Measurements from ENCODE around the gene ANP32B. TPM values are rescaled to one million over a fixed set of nuclear protein-coding genes. Genes with fewer than 3 reads are reported as not detected.

The ANP32B gene
- total and polyA plus RNA-seq, 2 experiments from 2014 or later, result 13.1 to 114 TPM

DNA sequence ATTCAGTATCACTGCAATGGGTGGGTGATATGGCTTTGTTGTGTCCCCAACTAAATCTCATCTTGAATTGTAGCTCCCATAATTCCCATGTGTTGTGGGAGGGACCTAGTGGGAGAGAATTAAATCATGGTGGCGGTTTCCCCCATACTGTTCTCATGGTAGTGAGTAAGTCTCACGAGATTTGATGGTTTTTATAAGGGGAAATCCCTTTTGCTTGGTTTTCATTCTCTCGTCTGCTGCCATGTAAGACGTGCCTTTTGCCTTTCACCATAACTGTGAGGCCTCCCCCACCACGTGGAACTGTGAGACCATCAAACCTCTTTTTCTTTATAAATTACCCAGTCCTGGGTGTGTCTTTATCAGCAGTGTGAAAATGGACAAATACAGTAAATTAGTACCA is 63.9 kb downstream of the ANP32B start (continued):
- TF ChIP-seq, protein P1, sequence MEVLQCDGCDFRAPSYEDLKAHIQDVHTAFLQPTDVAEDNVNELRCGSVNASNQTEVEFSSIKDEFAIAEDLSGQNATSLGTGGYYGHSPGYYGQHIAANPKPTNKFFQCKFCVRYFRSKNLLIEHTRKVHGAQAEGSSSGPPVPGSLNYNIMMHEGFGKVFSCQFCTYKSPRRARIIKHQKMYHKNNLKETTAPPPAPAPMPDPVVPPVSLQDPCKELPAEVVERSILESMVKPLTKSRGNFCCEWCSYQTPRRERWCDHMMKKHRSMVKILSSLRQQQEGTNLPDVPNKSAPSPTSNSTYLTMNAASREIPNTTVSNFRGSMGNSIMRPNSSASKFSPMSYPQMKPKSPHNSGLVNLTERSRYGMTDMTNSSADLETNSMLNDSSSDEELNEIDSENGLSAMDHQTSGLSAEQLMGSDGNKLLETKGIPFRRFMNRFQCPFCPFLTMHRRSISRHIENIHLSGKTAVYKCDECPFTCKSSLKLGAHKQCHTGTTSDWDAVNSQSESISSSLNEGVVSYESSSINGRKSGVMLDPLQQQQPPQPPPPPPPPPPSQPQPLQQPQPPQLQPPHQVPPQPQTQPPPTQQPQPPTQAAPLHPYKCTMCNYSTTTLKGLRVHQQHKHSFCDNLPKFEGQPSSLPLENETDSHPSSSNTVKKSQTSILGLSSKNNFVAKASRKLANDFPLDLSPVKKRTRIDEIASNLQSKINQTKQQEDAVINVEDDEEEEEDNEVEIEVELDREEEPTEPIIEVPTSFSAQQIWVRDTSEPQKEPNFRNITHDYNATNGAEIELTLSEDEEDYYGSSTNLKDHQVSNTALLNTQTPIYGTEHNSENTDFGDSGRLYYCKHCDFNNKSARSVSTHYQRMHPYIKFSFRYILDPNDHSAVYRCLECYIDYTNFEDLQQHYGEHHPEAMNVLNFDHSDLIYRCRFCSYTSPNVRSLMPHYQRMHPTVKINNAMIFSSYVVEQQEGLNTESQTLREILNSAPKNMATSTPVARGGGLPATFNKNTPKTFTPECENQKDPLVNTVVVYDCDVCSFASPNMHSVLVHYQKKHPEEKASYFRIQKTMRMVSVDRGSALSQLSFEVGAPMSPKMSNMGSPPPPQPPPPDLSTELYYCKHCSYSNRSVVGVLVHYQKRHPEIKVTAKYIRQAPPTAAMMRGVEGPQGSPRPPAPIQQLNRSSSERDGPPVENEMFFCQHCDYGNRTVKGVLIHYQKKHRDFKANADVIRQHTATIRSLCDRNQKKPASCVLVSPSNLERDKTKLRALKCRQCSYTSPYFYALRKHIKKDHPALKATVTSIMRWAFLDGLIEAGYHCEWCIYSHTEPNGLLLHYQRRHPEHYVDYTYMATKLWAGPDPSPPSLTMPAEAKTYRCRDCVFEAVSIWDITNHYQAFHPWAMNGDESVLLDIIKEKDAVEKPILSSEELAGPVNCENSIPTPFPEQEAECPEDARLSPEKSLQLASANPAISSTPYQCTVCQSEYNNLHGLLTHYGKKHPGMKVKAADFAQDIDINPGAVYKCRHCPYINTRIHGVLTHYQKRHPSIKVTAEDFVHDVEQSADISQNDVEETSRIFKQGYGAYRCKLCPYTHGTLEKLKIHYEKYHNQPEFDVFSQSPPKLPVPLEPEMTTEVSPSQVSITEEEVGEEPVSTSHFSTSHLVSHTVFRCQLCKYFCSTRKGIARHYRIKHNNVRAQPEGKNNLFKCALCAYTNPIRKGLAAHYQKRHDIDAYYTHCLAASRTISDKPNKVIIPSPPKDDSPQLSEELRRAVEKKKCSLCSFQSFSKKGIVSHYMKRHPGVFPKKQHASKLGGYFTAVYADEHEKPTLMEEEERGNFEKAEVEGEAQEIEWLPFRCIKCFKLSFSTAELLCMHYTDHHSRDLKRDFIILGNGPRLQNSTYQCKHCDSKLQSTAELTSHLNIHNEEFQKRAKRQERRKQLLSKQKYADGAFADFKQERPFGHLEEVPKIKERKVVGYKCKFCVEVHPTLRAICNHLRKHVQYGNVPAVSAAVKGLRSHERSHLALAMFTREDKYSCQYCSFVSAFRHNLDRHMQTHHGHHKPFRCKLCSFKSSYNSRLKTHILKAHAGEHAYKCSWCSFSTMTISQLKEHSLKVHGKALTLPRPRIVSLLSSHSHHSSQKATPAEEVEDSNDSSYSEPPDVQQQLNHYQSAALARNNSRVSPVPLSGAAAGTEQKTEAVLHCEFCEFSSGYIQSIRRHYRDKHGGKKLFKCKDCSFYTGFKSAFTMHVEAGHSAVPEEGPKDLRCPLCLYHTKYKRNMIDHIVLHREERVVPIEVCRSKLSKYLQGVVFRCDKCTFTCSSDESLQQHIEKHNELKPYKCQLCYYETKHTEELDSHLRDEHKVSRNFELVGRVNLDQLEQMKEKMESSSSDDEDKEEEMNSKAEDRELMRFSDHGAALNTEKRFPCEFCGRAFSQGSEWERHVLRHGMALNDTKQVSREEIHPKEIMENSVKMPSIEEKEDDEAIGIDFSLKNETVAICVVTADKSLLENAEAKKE (CRISPR knock-in tag; IDR thresholded peaks at IDR 0.05), result no peak
- TF ChIP-seq ZNF331 (CRISPR knock-in tag; IDR thresholded peaks at IDR 0.05; ENCODE audit: low read depth) (no peak), CTCF (conservative IDR thresholded peaks at IDR 0.05; ENCODE audit: low read depth in 2 of 2) (no peak)

GRCh38 chr9:98049288-98050072 is 66.3 kb downstream of the ANP32B start:
- H3K4me2 ChIP-seq, result no peak overlapping the region
- H3K79me2 ChIP-seq (replicated peaks; ENCODE audit: insufficient read depth), result no peaks in the 10 kb centered on the region
- no peak overlapping the region for H3K4me3 ChIP-seq
- no peaks in the 10 kb centered on the region for H3K4me1 ChIP-seq (ENCODE audit: insufficient read depth)
- no peaks in the 10 kb centered on the region for H3K36me3 Mint-ChIP-seq (ENCODE audit: low read depth)
- TF ChIP-seq EZH2phosphoT487 (IDR thresholded peaks at IDR 0.05; ENCODE audit: unreplicated experiment), result no peak
- TF ChIP-seq, protein P2, sequence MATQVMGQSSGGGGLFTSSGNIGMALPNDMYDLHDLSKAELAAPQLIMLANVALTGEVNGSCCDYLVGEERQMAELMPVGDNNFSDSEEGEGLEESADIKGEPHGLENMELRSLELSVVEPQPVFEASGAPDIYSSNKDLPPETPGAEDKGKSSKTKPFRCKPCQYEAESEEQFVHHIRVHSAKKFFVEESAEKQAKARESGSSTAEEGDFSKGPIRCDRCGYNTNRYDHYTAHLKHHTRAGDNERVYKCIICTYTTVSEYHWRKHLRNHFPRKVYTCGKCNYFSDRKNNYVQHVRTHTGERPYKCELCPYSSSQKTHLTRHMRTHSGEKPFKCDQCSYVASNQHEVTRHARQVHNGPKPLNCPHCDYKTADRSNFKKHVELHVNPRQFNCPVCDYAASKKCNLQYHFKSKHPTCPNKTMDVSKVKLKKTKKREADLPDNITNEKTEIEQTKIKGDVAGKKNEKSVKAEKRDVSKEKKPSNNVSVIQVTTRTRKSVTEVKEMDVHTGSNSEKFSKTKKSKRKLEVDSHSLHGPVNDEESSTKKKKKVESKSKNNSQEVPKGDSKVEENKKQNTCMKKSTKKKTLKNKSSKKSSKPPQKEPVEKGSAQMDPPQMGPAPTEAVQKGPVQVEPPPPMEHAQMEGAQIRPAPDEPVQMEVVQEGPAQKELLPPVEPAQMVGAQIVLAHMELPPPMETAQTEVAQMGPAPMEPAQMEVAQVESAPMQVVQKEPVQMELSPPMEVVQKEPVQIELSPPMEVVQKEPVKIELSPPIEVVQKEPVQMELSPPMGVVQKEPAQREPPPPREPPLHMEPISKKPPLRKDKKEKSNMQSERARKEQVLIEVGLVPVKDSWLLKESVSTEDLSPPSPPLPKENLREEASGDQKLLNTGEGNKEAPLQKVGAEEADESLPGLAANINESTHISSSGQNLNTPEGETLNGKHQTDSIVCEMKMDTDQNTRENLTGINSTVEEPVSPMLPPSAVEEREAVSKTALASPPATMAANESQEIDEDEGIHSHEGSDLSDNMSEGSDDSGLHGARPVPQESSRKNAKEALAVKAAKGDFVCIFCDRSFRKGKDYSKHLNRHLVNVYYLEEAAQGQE (IDR thresholded peaks at IDR 0.05; ENCODE audit: unreplicated experiment), result no peak
- TF ChIP-seq JUNB (IDR thresholded peaks at IDR 0.05; ENCODE audit: unreplicated experiment), result no peak
- no peak for TF ChIP-seq ZNF114 (CRISPR knock-in tag; IDR thresholded peaks at IDR 0.05)
- no peak for TF ChIP-seq STAT1 (IDR thresholded peaks at IDR 0.05; ENCODE audit: unreplicated experiment)
- no peak for TF ChIP-seq ZNF331 (CRISPR knock-in tag; IDR thresholded peaks at IDR 0.05; ENCODE audit: low read depth)
- H2AFZ ChIP-seq, result no peak overlapping the region
- no peaks in the 10 kb centered on the region for H3K36me3 ChIP-seq (ENCODE audit: insufficient read depth)
- H3K27ac ChIP-seq (ENCODE audit: low read depth), result no peak overlapping the region
- H3F3A ChIP-seq (replicated peaks; ENCODE audit: low read depth), result no peaks in the 10 kb centered on the region
- H3K27me3 ChIP-seq (ENCODE audit: insufficient read depth), result no peaks in the 10 kb centered on the region
- no peaks in the 10 kb centered on the region for H4K20me1 ChIP-seq (replicated peaks; ENCODE audit: insufficient read depth)
- H3K4me1 Mint-ChIP-seq, result no peaks in the 10 kb centered on the region
- H3K9me2 ChIP-seq (ENCODE audit: insufficient read depth), result no peaks in the 10 kb centered on the region
- ATAC-seq (no peak), DNase-seq (ENCODE audit: low spot score) (no peak)
- no peak overlapping the region for H3K27ac Mint-ChIP-seq
- no peak overlapping the region for H3K4me3 Mint-ChIP-seq
- peaks cover under 1% of the 10 kb centered on the region; the same call in 1 of the 3 replicates for H3K9me3 Mint-ChIP-seq
- H3K27me3 Mint-ChIP-seq (ENCODE audit: insufficient read depth, low read depth, poor library complexity), result no peaks in the 10 kb centered on the region

All from GM23338 (cell line).